ACC112 (cell line): ENCODE results near the gene SPAG7.
"Not testable (repeated sequence)": the region's sequence is repeated elsewhere in the genome, so short reads cannot be mapped to it uniquely, and the experiment has no call there.

ENCODE experiments used
- H2AFZ ChIP-seq: fragments of 200-600 bp; sonication (generic); one replicate; pipeline ENCODE4 v1.6.0; 2017; ENCODE audit warnings: antibody characterized with exemption, low read length; ENCODE audit not compliant: unreplicated experiment
- H3K27ac ChIP-seq: fragments of 200-600 bp; sonication (generic); 2 replicates; pipeline ENCODE4 v1.5.1; 2014; ENCODE audit warnings: low read depth, mild to moderate bottlenecking, antibody characterized with exemption, low read length, moderate library complexity
- H3K27me3 ChIP-seq: fragments of 200-600 bp; sonication (generic); 2 replicates; pipeline ENCODE4 v1.6.1; 2014; ENCODE audit warnings: mild to moderate bottlenecking, antibody characterized with exemption, low read length, moderate library complexity, mixed read lengths; ENCODE audit not compliant: insufficient read depth
- H3K36me3 ChIP-seq: fragments of 200-600 bp; sonication (generic); 2 replicates; pipeline ENCODE4 v1.6.1; 2016; ENCODE audit warnings: mild to moderate bottlenecking, antibody characterized with exemption, low read length, moderate library complexity, mixed read lengths; ENCODE audit not compliant: insufficient read depth
- H3K4me1 ChIP-seq: fragments of 200-600 bp; sonication (generic); one replicate; pipeline ENCODE4 v1.6.1; 2016; ENCODE audit warnings: low read length, mixed read lengths; ENCODE audit not compliant: insufficient read depth, unreplicated experiment, control insufficient read depth
- H3K4me3 ChIP-seq: fragments of 200-600 bp; sonication (generic); 2 replicates; pipeline ENCODE4 v1.5.1; 2014; ENCODE audit warnings: mild to moderate bottlenecking, low read depth, low read length
- H3K79me2 ChIP-seq: fragments of 200-600 bp; sonication (generic); one replicate; pipeline ENCODE4 v1.6.0; 2016; ENCODE audit warnings: low read length; ENCODE audit not compliant: control insufficient read depth, unreplicated experiment, insufficient read depth

Gene SPAG7

DNA sequence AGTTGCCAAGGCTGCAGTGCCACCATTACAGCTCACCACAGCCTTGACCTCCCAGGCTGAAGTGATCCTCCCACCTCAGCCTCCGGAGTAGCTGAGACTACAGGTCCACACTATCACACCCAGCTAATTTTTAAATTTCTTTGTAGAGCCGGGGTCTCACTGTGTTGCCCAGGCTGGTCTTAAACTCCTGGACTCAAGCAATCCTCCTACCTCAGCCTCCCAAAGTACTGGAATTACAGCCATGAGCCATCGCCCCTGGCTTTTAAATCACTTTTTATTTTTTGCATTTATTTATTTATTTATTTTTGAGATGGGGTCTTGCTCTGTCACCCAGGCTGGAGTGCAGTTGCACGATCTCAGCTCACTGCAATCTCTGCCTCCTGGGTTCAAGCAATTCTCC is 53.1 kb downstream of the SPAG7 start:
- not testable (repeated sequence) for H3K4me3 ChIP-seq, H3K27ac ChIP-seq, H3K27me3 ChIP-seq, H3K79me2 ChIP-seq, H3K4me1 ChIP-seq, H2AFZ ChIP-seq, H3K36me3 ChIP-seq

DNA sequence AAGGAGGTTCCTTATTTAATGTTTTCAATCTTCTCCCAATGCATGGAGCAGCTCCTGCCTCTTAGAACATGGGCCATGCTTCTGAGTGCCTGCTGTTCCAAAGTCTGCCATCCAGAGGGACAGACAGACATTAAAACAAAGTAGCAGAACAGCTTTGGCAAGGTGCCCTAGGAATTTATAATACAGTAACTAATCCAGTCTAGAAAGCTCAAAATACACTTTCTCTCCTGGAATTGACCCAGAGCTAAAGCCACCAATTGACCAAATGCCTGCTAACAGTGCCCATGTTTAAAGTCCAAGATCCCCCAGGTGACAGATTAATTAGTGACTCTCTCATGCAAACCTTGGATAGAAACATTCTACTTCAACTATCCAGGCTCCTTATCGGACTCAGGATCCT is 53.6 kb downstream of the SPAG7 start:
- Histone ChIP-seq H3K36me3 (no peaks in the 10 kb centered on the region), H3K27me3 (no peaks in the 10 kb centered on the region), H3K4me1 (no peaks in the 10 kb centered on the region), H3K79me2 (no peaks in the 10 kb centered on the region), H2AFZ (no peak overlapping the region), H3K4me3 (no peak overlapping the region), H3K27ac (no peak overlapping the region)
